Endothelial cell of umbilical vein (primary cell): Measurements from ENCODE around the gene ABHD11.

Experiments used
- CTCF ChIP-seq, 2 donors: IDR thresholded peaks; 1 replicate in 1 of 2; 2 replicates in 1 of 2; pipeline ENCODE4 v1.5.1; 2011; ENCODE audit warnings: low read length in 2 of 2, mild to moderate bottlenecking in 2 of 2, moderate library complexity in 2 of 2, control low read depth in 1 of 2, inconsistent platforms in 1 of 2, low read depth in 1 of 2; ENCODE audit not compliant: insufficient read depth in 1 of 2; ENCODE audit errors: extremely low read depth in 1 of 2
- EZH2 ChIP-seq: IDR thresholded peaks from 2 replicates; pipeline ENCODE4 v1.6.1; 2012; ENCODE audit warnings: borderline replicate concordance, low read depth, mild to moderate bottlenecking, moderate library complexity, low read length, inconsistent platforms; ENCODE audit not compliant: severe bottlenecking
- JUN ChIP-seq: IDR thresholded peaks from 2 replicates; pipeline ENCODE4 v1.6.1; 2011; ENCODE audit warnings: borderline replicate concordance, low read depth; ENCODE audit not compliant: insufficient read length, insufficient read depth
- MAX ChIP-seq: IDR thresholded peaks from 2 replicates; pipeline ENCODE4 v1.6.1; 2011; ENCODE audit not compliant: insufficient read depth, insufficient read length
- MYC ChIP-seq: IDR thresholded peaks from one replicate; pipeline ENCODE4 v1.6.1; 2011; ENCODE audit warnings: mild to moderate bottlenecking, low read depth, low read length
- POLR2A ChIP-seq: IDR thresholded peaks from 2 replicates; pipeline ENCODE4 v1.6.1; 2012; ENCODE audit warnings: low read depth, mild to moderate bottlenecking, control low read depth, low read length
- POLR2AphosphoS5 ChIP-seq: IDR thresholded peaks from 2 replicates; pipeline ENCODE4 v1.6.1; 2012; ENCODE audit warnings: low read depth, mild to moderate bottlenecking, control low read depth, low read length, moderate library complexity; ENCODE audit not compliant: insufficient read depth

- TF ChIP-seq CTCF (IDR thresholded peaks at IDR 0.05; ENCODE audit: extremely low read depth in 1 of 2, insufficient read depth in 1 of 2, low read depth in 1 of 2, low read length in 2 of 2) = no peak
- TF ChIP-seq MAX = no peak
- TF ChIP-seq MYC = no peak
- no peak for TF ChIP-seq POLR2A
- no peak for TF ChIP-seq EZH2
- TF ChIP-seq JUN = no peak
- TF ChIP-seq POLR2AphosphoS5 = no peak
These were observed 7.8 kb upstream of the ABHD11 start for GRCh38 chr7:73746378-73746777.
